ENCODE measurements around the gene EXOC6.
A peak's percentile ranks its signal among the peaks of the same experiment; 100 is the strongest.
"Not testable (repeated sequence)": the region's sequence is repeated elsewhere in the genome, so short reads cannot be mapped to it uniquely, and the experiment has no call there.

Gene EXOC6

GRCh38 chr10:92880917-92881316 is 32.6 kb downstream of the EXOC6 start:
- DNase-seq: no peak

GRCh38 chr10:92886334-92886961 is 38.1 kb downstream of the EXOC6 start:
- DNase-seq: no peak

- no peak for DNase-seq
Observed at GRCh38 chr10:92890471-92890870, 42.2 kb downstream of the EXOC6 start.

GRCh38 chr10:92891885-92892690 is 43.8 kb downstream of the EXOC6 start:
- peak in 1 of 2 experiments; percentile 43 for DNase-seq

- DNase-seq: no peak
Observed at GRCh38 chr10:92892691-92893054, 44.4 kb downstream of the EXOC6 start.

- DNase-seq: no peak
Observed at GRCh38 chr10:92894081-92894655, 45.8 kb downstream of the EXOC6 start.

GRCh38 chr10:92897916-92898315 is 49.6 kb downstream of the EXOC6 start:
- no peak for DNase-seq

GRCh38 chr10:92901819-92902251 is 53.5 kb downstream of the EXOC6 start:
- DNase-seq: no peak

- no peak for DNase-seq
Observed at GRCh38 chr10:92903633-92904032, 55.3 kb downstream of the EXOC6 start.

GRCh38 chr10:92907280-92907679 is 59.0 kb downstream of the EXOC6 start:
- DNase-seq: no peak

GRCh38 chr10:92912631-92913030 is 64.3 kb downstream of the EXOC6 start:
- not testable (repeated sequence) for DNase-seq

GRCh38 chr10:92913973-92914372 is 65.7 kb downstream of the EXOC6 start:
- no peak for DNase-seq

GRCh38 chr10:92914478-92915325 is 66.4 kb downstream of the EXOC6 start:
- DNase-seq: peak; percentile 24 to 29

GRCh38 chr10:92915892-92916291 is 67.6 kb downstream of the EXOC6 start:
- DNase-seq: no peak

GRCh38 chr10:92916433-92916832 is 68.1 kb downstream of the EXOC6 start:
- no peak for DNase-seq

- DNase-seq: no peak
Observed at GRCh38 chr10:92918603-92919002, 70.3 kb downstream of the EXOC6 start.

- no peak for DNase-seq
Observed at GRCh38 chr10:92920866-92921265, 72.5 kb downstream of the EXOC6 start.

- no peak for DNase-seq
Observed at GRCh38 chr10:92923416-92923815, 75.1 kb downstream of the EXOC6 start.

- no peak for DNase-seq
Observed at GRCh38 chr10:92929896-92930295, 81.6 kb downstream of the EXOC6 start.

GRCh38 chr10:92931597-92931996 is 83.3 kb downstream of the EXOC6 start:
- no peak for DNase-seq

- DNase-seq: no peak
Observed at GRCh38 chr10:92937876-92938275, 89.6 kb downstream of the EXOC6 start.

GRCh38 chr10:92938841-92939240 is 90.5 kb downstream of the EXOC6 start:
- DNase-seq: no peak

- DNase-seq: no peak
Observed at GRCh38 chr10:92942226-92942625, 93.9 kb downstream of the EXOC6 start.
